HG02943 (cell line): ENCODE results near the gene EHMT1.
"Not testable (repeated sequence)": the region's sequence is repeated elsewhere in the genome, so short reads cannot be mapped to it uniquely, and the experiment has no call there.

Experiments used
- ATAC-seq: cut with Tn5 transposase; IDR thresholded peaks from one replicate; pipeline ENCODE4 v1.9.1; 2021; ENCODE audit warnings: mild to moderate bottlenecking, low read depth, moderate library complexity; ENCODE audit not compliant: unreplicated experiment

Gene EHMT1

GRCh38 chr9:137877506-137878122 lies 258.8 kb downstream of the EHMT1 start, which contains the start of gene CACNA1B:
TSS of gene CACNA1B (plus strand) at chr9:137877782. CDS start at chr9:137877934, 152 bp downstream.
- not testable (repeated sequence) for ATAC-seq

GRCh38 chr9:137878146-137878941 lies 259.5 kb downstream of the EHMT1 start:
- no peak for ATAC-seq

- no peak for ATAC-seq
Measured at GRCh38 chr9:137879052-137879451, 260.2 kb downstream of the EHMT1 start.

DNA sequence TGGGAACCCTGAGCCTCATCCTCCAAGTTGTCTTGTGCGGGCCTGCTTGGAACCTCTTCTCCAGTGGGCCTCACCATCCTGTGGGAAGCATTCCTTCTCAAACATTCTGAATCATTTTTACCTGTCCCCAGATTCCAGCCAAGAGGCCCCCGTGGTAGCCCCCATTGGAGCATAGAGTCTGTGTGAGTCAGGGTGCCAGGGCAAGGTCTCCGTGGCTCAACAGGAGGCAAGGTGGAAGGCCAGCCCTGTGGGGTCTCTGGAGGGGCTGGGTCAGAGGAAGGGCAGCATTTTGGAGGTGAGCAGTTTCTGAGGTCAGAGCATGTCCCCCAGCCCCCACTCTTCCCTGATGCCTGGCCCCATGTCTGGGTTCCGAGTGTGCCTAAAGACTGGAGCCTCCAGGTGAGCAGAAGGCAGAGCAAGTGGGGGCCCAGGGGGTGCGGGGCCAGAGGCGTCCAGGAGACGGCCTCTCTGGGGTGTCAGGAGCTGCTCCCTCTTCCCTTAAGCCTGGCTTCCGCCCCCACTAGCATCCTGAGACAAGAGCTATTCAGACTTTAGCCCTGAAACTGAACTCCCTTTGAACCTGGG lies 260.9 kb downstream of the EHMT1 start:
- no peak for ATAC-seq

- no peak for ATAC-seq
Measured at GRCh38 chr9:137880160-137880975, 261.6 kb downstream of the EHMT1 start.

- no peak for ATAC-seq
Measured at GRCh38 chr9:137880976-137881530, 262.2 kb downstream of the EHMT1 start.

GRCh38 chr9:137881591-137882505 lies 263.0 kb downstream of the EHMT1 start:
- no peak for ATAC-seq

GRCh38 chr9:137882506-137882821 lies 263.7 kb downstream of the EHMT1 start:
- no peak for ATAC-seq

DNA sequence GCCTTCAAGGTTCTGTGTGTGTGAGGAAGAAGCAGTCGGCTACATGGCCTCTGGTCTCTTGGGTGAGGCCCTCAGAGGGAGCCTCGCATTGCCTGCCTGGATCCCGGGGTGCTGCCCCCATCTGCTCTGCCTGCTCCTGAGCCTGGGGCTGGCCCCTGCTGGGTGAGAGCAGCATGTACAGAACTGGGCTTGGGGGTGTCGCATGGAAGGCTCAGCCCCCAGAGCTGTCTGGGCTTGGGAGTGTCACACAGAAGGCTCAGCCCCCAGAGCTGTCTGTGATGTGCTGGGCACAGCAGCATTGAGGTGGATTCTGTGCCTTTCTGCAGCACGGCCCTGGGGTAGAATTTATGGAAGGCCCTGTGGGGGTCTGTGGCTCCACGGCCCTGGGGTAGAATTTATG lies 265.2 kb downstream of the EHMT1 start:
- ATAC-seq, result not testable (repeated sequence)

DNA sequence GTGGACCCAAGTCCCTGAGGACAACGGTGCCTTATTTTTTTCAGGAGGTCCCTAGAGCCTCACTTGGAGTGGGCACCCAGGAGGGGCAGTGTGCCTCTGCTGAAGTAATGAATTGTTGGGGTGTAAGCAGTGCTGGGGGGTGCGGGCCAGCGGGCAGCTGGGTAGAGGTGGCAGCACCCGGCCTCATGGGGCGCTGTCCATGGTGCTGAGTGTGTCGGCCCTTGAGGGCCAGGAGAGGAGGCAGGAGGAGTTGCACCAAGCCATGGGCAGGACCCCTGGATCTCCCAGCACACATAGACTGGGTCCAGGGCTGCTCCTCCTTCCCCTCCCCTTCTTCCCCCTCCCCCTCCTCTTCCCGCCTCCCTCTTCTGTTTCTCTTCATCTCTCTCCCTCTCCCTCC lies 265.7 kb downstream of the EHMT1 start:
- not testable (repeated sequence) for ATAC-seq

GRCh38 chr9:137885121-137885520 lies 266.3 kb downstream of the EHMT1 start:
- ATAC-seq, result not testable (repeated sequence)
